PC-3 (cell line): ENCODE data around the gene ARPIN. TPM values are rescaled to one million over a fixed set of nuclear protein-coding genes. Genes with fewer than 3 reads are reported as not detected.

Source experiments
- ATAC-seq: fragments of 200-7000 bp; cut with Tn5 transposase; 2 replicates; pipeline ENCODE4 v1.9.1; 2020; ENCODE audit warnings: mild to moderate bottlenecking, moderate library complexity
- BruUV-seq: library from RNA; stranded (reverse); fragments of 400-500 nt; replicated peaks from 2 replicates; lab custom pipeline; 2021; lab: Mats Ljungman, UMichigan
- CTCF ChIA-PET: fragments of 300-600 bp; sonication (Branson Sonifier 250); formaldehyde crosslinking; loops from one replicate; lab custom pipeline; 2022; ENCODE audit warnings: antibody characterized with exemption; lab: Charles Lee
- POLR2A ChIA-PET: fragments of 300-600 bp; sonication (Branson Sonifier 250); formaldehyde crosslinking; loops from one replicate; lab custom pipeline; 2022; ENCODE audit warnings: antibody characterized with exemption; ENCODE audit not compliant: unreplicated experiment; lab: Charles Lee
- DNase-seq: peaks from one replicate; pipeline ENCODE4 v3.0.0-alpha.2; 2015
- H2AFZ ChIP-seq: fragments of 300-600 bp; sonication (generic); 2 replicates; pipeline ENCODE4 v1.6.0; 2016; ENCODE audit warnings: antibody characterized with exemption, low read length
- H3F3A ChIP-seq: fragments of 300-600 bp; sonication (generic); one replicate; pipeline ENCODE4 v1.6.0; 2017; ENCODE audit warnings: antibody characterized with exemption, low read length, control low read depth, mild to moderate bottlenecking; ENCODE audit not compliant: unreplicated experiment
- H3K27ac ChIP-seq: fragments of 300-600 bp; sonication (generic); 2 replicates; pipeline ENCODE4 v1.5.1; 2016; ENCODE audit warnings: mild to moderate bottlenecking, low read length
- H3K27me3 ChIP-seq: fragments of 300-600 bp; sonication (generic); 2 replicates; pipeline ENCODE4 v1.6.1; 2016; ENCODE audit warnings: low read length, mixed read lengths
- H3K36me3 ChIP-seq: fragments of 300-600 bp; sonication (generic); 2 replicates; pipeline ENCODE4 v1.6.1; 2016; ENCODE audit warnings: low read depth, mixed run types, low read length, mixed read lengths
- H3K4me1 ChIP-seq: fragments of 300-600 bp; sonication (generic); 2 replicates; pipeline ENCODE4 v1.5.1; 2016; ENCODE audit warnings: low read length; ENCODE audit not compliant: insufficient read depth
- H3K4me2 ChIP-seq: fragments of 300-600 bp; sonication (generic); 2 replicates; pipeline ENCODE4 v1.6.0; 2016; ENCODE audit warnings: low read length
- H3K4me3 ChIP-seq: fragments of 300-600 bp; sonication (generic); 2 replicates; pipeline ENCODE4 v1.5.1; 2016; ENCODE audit warnings: mild to moderate bottlenecking, low read length, mixed read lengths
- H3K79me2 ChIP-seq: fragments of 300-600 bp; sonication (generic); 2 replicates; pipeline ENCODE4 v1.6.1; 2017; ENCODE audit warnings: low read length, mixed read lengths
- H3K9ac ChIP-seq: fragments of 300-600 bp; sonication (generic); 2 replicates; pipeline ENCODE4 v1.6.0; 2016; ENCODE audit warnings: mild to moderate bottlenecking, low read length
- H3K9me2 ChIP-seq: fragments of 300-600 bp; sonication (generic); replicated peaks from 2 replicates; pipeline ENCODE4 v1.6.1; 2016; ENCODE audit warnings: mixed run types, low read length, mixed read lengths
- H3K9me3 ChIP-seq: fragments of 300-600 bp; sonication (generic); 2 replicates; pipeline ENCODE4 v1.6.1; 2016; ENCODE audit warnings: low read length, mixed read lengths
- H4K20me1 ChIP-seq: fragments of 300-600 bp; sonication (generic); 2 replicates; pipeline ENCODE4 v1.6.1; 2016; ENCODE audit warnings: low read length, mixed read lengths
- EZH2 ChIP-seq: fragments of 300-600 bp; sonication (generic); IDR thresholded peaks from one replicate; pipeline ENCODE4 v1.6.1; 2017; ENCODE audit warnings: antibody characterized with exemption, mild to moderate bottlenecking, low read length; ENCODE audit not compliant: unreplicated experiment
- EZH2phosphoT487 ChIP-seq: fragments of 300-600 bp; sonication (generic); IDR thresholded peaks from 2 replicates; pipeline ENCODE4 v1.6.1; 2018; ENCODE audit warnings: mild to moderate bottlenecking, antibody characterized with exemption, low read length, borderline replicate concordance
- intact Hi-C: fragments of 100-400 bp; cut with micrococcal nuclease; formaldehyde crosslinking; loops from 2 replicates; pipeline ENCODE4 v1.9.0; 2023
- total RNA-seq: library from RNA; depleted of rRNA; stranded (reverse); fragments of >200 nt; gene quantifications from 2 replicates; pipeline ENCODE4 v1.2.3, GENCODE V29; 2014
- TF ChIP-seq, protein P1 (sequence below): fragments of 300-600 bp; sonication (generic); conservative IDR thresholded peaks from 2 replicates; pipeline ENCODE4 v1.5.1; 2017; ENCODE audit warnings: antibody characterized with exemption, low read depth, mild to moderate bottlenecking, low read length

ARPIN gene
- total RNA-seq, 1 experiment from 2014 or later: 8.0 TPM

DNA sequence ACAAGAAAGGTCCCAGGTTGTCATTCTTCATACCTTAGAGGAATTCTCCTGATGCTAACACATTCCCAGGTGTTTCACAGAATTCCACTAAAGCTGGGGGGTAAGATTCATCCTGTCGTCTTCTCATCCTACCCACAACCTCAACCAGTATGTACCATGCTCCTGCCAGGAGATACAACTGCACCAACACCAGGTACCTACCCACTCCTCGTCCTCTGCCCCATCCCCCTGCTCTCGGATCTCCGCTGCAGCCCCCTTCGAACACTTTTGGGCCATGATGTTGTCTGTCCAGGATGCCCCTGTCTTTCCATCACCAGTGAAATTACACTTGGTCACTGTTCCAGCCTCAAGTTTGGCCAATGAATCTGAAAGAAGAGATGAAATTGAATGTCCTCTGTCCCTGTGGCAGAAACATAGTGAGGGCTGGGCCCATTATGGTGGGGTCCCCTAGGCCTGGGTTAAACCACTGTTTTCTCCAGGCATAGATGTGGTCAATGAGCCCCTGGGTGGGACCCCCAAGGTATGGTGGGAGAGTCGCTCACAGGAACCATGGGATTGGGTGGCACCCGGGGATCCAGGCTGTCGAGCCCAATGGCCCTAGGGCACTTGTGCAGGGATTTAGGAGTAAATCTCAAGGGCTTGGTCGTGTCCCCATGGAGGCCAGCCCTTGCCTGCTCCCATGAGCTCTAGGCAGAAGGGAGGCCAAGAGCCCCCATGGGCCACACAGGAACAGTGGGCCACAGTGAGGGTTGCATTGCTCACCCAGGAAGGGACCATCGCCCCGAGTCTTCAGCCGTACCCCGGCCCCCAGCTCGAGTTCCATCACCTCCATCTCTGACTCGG lies 9.5 kb downstream of the ARPIN start:
- H3F3A ChIP-seq: no peaks in the 10 kb centered on the region
- H2AFZ ChIP-seq: no peak overlapping the region
- BruUV-seq: no TSS peak
- no peaks in the 10 kb centered on the region for H3K36me3 ChIP-seq
- no peak overlapping the region for H3K4me3 ChIP-seq
- H3K9me3 ChIP-seq: no peaks in the 10 kb centered on the region
- H3K4me2 ChIP-seq: no peak overlapping the region
- POLR2A ChIA-PET: no interaction called here
- intact Hi-C loops: no loop called here
- DNase-seq (no peak), ATAC-seq (no peak)
- no peaks in the 10 kb centered on the region for H3K9me2 ChIP-seq
- no peak overlapping the region for H3K27ac ChIP-seq
- no peaks in the 10 kb centered on the region for H4K20me1 ChIP-seq
- TF ChIP-seq EZH2phosphoT487 (no peak), EZH2 (no peak)
- TF ChIP-seq, protein P1, sequence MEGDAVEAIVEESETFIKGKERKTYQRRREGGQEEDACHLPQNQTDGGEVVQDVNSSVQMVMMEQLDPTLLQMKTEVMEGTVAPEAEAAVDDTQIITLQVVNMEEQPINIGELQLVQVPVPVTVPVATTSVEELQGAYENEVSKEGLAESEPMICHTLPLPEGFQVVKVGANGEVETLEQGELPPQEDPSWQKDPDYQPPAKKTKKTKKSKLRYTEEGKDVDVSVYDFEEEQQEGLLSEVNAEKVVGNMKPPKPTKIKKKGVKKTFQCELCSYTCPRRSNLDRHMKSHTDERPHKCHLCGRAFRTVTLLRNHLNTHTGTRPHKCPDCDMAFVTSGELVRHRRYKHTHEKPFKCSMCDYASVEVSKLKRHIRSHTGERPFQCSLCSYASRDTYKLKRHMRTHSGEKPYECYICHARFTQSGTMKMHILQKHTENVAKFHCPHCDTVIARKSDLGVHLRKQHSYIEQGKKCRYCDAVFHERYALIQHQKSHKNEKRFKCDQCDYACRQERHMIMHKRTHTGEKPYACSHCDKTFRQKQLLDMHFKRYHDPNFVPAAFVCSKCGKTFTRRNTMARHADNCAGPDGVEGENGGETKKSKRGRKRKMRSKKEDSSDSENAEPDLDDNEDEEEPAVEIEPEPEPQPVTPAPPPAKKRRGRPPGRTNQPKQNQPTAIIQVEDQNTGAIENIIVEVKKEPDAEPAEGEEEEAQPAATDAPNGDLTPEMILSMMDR: no peak
- H3K79me2 ChIP-seq: no peaks in the 10 kb centered on the region
- CTCF ChIA-PET: no interaction called here
- H3K9ac ChIP-seq: no peak overlapping the region
- no peaks in the 10 kb centered on the region for H3K4me1 ChIP-seq
- H3K27me3 ChIP-seq: no peaks in the 10 kb centered on the region

DNA sequence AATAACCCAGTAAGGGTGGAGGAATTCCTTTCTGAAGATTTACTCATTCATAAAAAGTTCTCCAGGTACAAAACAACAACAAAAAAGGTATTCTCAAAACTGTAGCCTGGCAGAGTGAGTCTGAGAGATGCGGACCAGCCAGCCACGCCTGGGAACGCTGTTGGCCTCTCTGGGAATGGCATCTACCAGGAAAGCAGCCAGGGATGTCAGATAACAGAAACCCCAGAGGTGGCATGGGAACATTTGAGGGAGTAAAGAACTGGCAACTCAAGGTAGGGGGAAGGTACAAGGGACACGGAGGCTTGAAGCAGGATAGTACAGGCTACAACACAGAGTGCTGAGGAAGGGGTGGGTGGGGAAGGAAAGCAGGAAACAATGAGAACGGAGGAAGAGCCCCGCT lies 11.9 kb downstream of the ARPIN start:
- intact Hi-C loops: no loop called here
- TF ChIP-seq, protein P1: no peak
- TF ChIP-seq EZH2phosphoT487: no peak
- no TSS peak for BruUV-seq
- Histone ChIP-seq H2AFZ (no peak overlapping the region), H4K20me1 (no peaks in the 10 kb centered on the region), H3K4me2 (no peak overlapping the region), H3K4me1 (no peaks in the 10 kb centered on the region), H3K36me3 (no peaks in the 10 kb centered on the region), H3K9me3 (no peaks in the 10 kb centered on the region), H3F3A (no peaks in the 10 kb centered on the region), H3K4me3 (no peak overlapping the region), H3K27me3 (no peaks in the 10 kb centered on the region), H3K79me2 (no peaks in the 10 kb centered on the region), H3K9ac (no peak overlapping the region), H3K9me2 (no peaks in the 10 kb centered on the region), H3K27ac (no peak overlapping the region)
- ATAC-seq (no peak), DNase-seq (no peak)
- ChIA-PET CTCF (interaction anchor here (0.7 kb wide), 1 partner anchor 70 kb away, joined by 3 read pairs; no protein-coding TSS in a partner anchor), POLR2A (no interaction called here)

DNA sequence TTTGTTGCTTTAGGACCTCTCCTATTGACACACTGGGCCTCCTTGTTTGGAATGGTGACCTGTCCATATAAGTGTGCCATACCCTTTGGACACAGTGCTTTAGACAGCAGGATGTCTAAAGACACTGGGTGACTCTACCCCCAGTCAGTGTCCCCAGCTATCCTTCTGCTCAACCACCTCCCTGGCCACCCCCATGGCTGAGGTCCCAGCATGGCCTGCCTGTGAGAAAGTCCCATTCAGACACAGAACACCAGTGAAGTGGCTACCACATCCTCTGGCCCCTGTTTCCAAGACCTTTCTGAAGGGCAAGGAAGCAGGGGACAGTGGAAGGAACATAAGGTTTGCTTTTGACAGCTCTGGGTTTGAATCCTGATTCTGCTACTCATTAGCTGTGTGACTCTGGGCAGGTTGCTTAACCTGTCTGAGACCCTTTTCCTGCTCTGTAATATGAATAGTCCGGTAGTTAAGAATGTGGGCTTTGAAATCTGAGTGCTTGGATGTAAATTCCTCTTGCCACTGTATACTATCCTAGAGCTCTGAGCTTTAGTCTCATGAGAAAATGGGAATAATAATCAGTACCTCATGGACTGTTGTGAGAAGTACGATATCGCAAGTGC lies 12.7 kb downstream of the ARPIN start:
- Histone ChIP-seq H3K79me2 (peaks cover 4% of the 10 kb centered on the region; the same call in 1 of the 2 replicates), H3K4me3 (no peak overlapping the region), H3K4me2 (no peak overlapping the region), H2AFZ (no peak overlapping the region), H3K27ac (no peak overlapping the region), H3K9me2 (no peaks in the 10 kb centered on the region), H3K27me3 (no peaks in the 10 kb centered on the region), H3F3A (no peaks in the 10 kb centered on the region), H3K9ac (no peak overlapping the region), H3K9me3 (no peaks in the 10 kb centered on the region), H3K4me1 (0 out of 2 replicates have a peak, but pooled peaks cover 4% of the 10 kb centered on the region), H3K36me3 (no peaks in the 10 kb centered on the region), H4K20me1 (no peaks in the 10 kb centered on the region)
- TF ChIP-seq EZH2phosphoT487 (no peak), EZH2 (no peak)
- TF ChIP-seq, protein P1: no peak
- CTCF ChIA-PET: interaction anchor here (0.7 kb wide), 1 partner anchor 71 kb away, joined by 3 read pairs; no protein-coding TSS in a partner anchor
- no TSS peak for BruUV-seq
- POLR2A ChIA-PET: no interaction called here
- ATAC-seq: no peak
- no peak for DNase-seq
- intact Hi-C loops: loop anchor here (5.0 to 10.0 kb wide), 2 partner anchors 105 to 187 kb away; partner anchors contain the start of gene ZNF710
